DMS 273 (cell line): ENCODE results near the gene ARSJ.
"Not testable (repeated sequence)": the region's sequence is repeated elsewhere in the genome, so short reads cannot be mapped to it uniquely, and the experiment has no call there.

Experiments
- DNase-seq: peaks from one replicate; lab custom pipeline; 2025; ENCODE audit not compliant: unreplicated experiment; lab: John Stamatoyannopoulos, UW

The ARSJ gene

DNA sequence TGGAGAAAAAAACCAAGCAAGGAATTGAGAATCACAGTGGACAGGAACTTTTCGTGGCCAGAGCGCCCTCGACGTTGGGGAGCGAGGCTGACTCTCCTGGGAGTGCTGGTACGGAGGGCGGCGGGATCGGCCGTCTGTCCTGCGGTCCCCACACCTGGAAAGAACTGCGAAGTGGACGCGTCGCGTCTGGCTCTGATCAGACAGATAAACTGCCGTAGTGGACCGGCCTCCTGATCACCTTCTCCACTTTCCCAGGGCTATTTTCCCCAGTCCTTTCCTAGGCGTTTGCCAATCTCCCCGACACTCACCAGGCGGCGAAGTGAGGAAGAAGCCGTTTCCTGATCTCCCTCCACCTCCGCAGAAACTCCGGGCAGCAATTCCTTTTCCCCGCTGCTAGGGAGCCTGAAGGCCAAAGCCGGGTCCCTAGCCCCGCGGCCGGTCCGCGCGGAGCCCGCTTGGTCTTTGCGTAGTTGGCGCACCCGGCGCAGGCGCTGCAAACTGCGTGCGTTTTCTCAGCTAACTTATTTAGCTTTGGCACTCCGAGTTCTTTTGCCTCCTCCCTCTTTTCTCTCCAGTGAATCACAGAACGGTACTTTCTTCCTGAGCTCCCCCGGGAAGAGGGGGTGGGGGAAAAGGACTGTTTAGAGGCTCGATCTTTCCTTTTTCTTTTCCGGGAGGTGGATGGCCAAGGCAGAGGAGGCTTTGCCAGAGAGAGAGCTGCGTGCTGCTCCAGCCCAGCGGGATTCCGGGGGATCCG lies at the start of gene ARSJ:
Gene ARSJ (minus strand): TSS at position 500 of the 757 bp plus-strand sequence. CDS start 813 bp downstream, outside the sequence.
- DNase-seq: peak; percentile 83

DNA sequence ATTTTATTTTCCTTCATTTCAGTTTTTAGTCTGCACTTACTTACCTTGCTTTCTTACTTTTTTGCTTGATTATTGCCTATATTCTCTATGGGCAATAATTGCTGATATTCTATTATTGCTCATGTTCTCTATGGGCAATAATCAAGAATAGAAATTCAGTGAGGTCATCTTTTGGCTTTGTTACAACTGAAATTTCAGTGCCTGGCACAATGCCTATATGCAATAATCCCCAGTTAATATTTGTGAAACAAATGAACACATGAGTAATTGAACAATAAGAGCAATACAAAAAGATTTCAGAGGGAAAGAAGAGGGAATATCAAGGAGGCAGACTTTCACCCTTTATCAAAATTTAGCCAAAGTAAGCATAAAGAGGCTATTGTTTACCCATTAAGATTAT lies 48.6 kb upstream of the ARSJ start:
- peak; percentile 19 for DNase-seq

DNA sequence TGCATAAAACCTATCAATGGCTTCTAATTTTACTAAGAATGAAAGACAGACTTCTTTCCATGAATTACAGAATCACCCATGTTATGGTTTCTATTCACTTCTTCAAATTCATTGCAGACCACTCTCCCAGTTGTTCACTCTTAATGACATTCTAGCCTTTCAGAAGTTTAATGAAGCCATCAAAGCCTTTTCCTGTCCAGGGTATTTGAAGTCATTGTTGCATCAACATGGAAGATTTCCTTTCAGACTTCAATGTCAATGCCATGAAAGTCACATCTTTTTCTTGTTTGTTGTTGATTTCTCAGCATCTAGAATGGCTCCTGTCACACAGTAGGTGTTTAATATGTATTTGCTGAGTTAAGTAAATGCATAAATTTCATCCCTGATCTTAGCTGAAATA lies 48.1 kb upstream of the ARSJ start:
- DNase-seq: no peak

DNA sequence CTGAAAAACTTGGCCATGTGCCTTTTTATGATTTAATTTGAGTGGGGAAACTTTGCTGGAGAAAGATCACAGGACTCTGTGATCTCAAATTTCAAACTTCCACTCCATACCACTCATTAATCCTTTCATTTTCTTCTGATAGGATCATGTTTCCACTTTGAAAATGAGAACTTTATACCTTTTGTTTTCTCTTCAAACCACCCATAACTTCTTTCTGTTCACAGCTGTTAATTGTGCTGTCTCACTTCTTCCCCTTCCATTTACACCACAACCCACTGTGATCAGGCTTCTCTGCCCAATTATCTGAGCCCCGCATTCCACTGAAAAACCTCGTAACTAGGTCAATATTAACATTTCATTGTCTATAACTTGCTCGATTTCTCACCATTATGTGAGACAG lies 47.0 kb upstream of the ARSJ start:
- DNase-seq: peak; percentile 3

DNA sequence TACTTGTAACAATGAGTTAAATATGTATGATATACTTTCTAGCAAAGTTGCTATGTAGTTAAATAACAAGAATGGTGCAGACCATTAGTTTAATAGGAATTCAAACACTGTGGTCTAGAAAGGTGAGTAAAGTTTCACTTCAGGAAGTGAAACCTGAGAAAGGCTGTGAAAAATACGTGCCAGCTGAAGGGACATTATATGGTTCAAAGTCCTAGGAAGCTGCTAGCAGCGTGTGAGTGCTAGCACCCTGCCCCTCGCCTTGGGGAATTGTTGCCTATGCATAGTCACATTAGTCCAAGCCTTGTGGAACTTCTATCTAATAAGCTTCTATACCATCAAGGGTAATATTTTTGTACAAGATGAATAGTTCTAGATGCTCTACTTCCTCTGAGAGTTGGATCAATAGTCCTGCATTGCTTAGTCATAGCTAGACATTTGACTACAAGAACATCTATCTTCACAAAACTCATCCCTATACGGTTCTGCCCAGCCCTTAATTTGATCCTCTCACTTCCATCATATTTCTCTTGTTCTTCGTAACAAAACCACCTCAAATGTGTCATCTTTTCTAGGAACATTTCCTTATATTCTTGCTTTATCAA lies 45.8 kb upstream of the ARSJ start:
- no peak for DNase-seq

DNA sequence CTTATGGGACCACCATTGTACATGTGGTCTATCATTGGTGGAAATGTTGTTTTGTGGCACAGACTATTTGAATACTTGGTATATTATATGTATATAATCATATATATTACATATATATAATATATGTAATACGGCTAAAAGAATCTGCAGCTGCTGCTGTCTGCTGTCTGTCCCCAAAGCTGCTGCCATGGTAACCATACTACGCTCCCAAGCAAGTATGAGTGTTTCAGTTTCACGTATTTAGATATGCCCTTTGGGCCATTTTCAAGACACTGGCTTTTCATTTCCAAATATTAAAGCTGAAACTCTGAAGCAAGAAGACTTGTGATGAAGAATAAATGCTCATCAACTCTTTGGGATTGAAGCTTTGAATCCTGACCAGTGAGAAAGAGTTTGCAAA lies 42.0 kb upstream of the ARSJ start:
- peak; percentile 4 for DNase-seq

DNA sequence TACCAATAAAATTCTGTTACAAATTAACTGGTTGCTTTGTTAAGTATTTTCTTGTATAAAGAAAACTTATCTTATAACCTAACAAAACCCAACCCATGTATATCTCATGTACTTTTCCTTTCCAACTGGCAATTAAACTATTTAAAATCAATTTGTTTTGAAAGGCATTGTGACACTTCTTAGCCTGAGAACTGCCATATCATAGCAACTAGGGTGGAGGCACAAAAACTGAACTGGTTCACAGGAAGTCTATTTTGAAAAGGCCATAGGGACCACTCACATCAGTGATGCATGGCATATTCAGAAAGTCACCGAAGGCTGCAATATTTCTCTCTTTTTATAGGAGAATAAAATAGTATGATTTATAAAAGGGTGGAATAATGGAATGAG lies 40.5 kb upstream of the ARSJ start:
- no peak for DNase-seq

DNA sequence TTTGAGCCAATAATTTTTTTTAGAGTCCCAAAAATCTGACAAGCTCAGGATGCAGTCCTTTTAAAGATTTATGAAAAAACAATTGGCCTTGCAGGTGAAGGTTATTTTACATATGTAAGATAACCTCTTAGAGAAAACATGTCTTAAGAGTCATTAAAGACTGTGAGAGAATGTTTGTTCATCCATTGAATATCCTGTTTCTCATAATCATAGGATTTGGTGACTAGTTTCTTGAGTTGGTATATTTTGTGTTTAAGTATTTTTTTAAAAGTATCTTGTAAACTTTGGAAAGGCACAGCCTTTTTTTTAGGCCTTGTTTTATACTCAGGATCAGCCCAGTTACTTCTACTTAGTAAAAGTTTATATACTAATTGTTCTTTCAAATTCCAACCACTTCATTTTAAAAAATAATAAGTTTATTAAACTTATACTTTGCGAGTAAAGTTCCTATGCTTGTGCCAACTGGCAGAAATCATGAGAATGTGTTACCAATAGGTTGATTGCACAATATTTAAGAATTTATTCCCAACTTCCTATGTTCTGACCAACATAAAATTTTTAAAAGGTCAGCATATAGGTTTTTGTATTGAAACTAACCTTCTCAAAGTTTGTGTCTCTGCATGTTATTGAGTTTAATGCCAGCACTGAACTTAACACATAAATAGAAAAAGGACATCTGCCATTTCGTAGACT lies 40.0 kb upstream of the ARSJ start:
- no peak for DNase-seq

DNA sequence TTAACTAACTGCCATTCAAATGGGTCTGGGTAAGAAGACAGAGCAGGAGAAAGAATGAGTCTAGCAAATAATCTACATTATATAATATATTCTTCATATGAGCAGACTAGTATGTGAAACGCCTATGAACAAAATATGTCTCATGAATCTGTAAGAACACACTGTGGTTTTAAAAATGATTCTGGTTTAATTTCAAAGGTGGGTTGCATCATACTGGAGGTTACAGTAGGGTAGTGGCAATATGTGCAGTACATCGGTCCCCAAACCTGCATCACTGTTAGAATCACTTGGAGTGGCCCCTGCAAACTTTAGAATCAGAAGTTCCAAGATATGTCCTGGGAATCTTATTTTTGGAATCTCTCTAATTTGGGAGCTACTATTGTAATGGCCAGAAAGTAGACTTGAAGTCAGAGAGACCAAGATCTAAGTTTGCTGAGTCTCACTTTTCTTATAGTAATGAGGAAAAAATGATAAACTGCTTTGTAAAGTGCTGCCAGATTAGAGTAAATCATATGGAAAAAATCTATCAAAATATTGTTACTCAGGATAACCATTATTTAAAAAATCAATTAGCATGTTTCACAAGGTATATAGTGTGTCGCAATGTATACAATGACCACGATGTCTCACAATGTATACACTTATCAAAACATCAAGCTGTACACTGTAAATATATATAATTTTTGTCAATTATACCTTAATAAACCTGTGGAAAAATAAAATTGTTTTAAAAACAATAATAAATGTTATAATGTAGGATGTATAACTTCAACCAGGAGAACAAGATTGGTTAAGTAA lies 37.9 kb upstream of the ARSJ start:
- DNase-seq: no peak

DNA sequence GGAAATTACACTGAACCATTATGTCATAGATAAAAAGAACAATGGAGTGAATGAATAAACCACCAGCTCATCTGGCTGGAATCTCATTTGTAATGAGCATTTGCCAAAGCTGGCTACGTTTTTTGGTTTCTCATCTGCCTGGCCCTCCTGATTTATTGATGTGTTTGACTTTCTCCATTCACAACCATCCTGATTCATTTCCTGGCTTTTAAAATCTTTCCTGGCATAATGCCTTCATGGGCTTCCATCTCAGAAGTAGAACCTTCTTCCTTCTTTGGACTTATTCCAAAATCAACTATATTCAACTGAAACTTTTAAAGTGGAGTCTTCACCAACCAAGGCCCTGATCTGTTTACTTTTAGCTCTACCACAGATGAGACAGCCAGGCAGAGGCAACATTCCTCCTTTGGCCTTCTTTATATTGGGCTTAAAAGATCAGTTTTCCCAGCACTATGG lies 36.0 kb upstream of the ARSJ start:
- no peak for DNase-seq

DNA sequence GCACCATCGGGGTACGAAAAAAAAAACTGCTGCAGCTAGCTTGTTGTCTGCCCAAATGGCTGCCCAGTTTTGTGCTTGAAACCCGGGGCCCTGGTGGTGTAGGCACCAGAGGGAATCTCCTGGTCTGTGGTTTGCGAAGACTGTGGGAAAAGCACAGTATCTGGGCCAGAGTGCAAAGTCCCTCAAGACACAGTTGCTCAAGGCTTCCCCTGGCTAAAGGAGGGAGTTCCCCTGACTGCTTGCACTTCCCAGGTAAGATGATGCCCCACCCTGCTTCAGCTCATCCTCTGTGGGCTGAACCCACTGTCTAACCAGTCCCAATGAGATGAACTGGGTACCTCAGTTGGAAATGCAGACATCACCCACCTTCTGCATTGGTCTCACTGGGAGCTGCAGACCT lies 33.8 kb upstream of the ARSJ start:
- DNase-seq: not testable (repeated sequence)

DNA sequence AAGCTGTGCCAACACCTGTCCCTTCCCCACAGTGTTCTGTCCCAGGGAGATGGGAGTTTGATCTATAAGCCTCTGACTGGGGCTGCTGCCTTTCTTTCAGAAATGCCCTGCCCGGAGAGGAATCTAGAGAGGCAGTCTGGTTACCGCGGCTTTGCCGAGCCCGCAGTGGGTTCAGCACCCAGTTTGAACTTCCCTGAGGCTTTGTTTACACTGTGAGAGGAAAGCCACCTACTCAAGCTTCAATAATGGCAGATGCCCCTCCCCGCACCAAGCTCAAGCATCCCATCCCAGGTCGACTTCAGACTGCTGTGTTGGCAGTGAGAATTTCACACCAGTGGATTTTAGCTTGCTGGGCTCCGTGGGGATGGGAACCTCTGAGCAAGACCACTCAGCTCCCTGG lies 33.3 kb upstream of the ARSJ start:
- no peak for DNase-seq

DNA sequence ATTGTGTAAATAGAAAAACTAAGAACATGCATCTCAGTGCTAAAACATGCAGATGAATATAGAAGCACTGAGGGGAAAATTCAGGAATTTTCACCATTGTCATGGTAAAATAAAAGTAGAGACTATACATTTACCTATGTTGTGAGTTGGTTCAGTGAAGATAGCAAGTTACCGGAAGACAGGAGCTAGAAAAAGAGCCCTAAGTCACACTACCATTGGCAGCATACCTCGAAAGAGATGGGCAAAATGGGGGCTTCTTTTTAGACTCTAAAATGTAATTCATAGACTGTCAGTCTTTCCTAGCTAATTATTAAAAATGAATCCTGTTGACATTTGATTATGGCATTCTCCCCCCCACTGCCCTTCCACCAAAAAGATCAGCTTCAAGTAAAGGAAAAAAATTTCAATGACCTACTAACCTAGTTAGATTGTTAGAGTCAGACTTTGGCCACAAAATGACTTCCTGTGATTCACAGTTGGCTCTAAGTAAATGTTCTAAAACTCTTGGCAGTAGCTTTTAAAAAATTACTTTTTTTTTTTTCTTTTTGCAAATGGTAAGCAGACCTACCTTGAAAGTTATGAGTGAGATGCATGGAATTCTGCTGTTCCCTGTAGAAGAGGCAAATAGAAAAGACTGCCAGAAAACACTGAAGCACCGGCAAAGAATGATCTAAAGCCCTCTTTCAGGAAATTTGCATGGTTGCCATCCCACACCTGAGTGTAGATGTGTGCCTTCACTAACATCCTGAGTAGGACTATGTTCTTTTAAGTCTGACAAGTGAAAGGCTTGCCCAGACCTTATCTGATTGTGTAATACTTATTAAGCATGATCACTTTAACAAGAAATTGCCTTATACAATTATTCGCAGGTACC lies 26.4 kb upstream of the ARSJ start:
- DNase-seq: no peak

DNA sequence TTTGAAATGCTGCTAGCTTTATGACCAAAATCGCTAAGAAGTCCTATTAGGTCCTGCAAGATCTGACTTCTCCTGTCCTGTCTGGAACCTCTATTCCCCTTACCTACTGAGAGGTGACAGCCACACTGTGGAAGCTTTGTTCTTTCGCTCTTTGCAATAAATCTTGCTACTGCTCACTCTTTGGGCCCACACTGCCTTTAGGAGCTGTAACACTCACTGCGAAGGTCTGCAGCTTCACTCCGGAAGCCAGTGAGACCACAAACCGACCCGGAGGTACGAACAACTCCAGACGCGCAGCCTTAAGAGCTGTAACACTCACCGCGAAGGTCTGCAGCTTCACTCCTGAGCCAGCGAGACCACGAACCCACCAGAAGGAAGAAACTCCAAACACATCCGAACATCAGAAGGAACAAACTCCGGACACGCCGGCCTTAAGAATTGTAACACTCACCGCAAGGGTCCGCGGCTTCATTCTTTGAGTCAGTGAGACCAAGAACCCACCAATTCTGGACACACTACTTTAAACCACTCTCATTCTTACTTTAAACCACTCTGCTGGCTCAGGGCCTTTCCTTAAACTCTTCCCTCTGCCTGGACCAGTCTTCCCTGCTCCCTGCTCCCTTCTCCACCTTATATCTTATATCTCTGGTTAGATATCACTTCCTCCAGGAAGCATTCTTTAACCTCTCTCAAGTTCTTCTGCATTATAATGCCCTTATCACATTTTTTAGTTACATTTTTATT lies 25.2 kb upstream of the ARSJ start:
- not testable (repeated sequence) for DNase-seq

DNA sequence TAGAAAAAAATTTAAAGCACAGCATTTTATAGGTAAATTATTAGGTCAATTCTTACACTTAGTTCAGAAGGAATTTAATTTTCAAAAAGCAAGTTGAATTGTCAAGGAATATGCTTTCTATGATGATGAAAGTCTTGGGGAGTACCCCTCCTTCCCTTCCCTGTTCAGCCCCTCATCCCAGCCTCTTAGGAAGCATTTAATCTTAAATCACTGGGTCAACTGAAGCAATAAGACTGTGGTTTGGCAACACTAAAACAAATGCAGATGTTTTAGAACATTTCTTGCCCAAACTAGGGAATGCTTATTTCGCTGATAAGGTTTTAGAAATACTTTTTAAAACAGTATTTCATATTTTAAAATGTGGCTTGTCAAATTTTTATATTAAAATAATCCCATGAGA lies 19.1 kb upstream of the ARSJ start:
- DNase-seq: no peak

DNA sequence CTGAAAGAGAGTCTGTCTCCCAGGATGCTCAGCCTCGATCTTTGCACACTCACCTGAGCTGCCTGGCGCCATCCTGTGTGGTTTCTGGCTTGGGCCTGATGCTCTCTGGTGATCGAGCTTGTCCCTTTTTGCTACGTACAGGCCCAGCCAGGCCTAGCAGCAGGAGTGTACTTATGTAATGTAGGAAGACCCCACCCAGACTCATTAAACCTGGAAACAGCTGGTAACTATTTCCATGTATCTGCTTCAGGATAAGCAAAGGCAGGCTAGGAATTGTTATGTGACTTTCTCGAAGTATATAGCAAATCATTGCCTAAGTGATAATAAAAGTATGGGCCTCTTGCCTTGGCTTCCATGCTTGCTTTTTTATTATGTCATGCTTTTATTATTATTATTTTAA lies 18.6 kb upstream of the ARSJ start:
- DNase-seq: peak; percentile 27

DNA sequence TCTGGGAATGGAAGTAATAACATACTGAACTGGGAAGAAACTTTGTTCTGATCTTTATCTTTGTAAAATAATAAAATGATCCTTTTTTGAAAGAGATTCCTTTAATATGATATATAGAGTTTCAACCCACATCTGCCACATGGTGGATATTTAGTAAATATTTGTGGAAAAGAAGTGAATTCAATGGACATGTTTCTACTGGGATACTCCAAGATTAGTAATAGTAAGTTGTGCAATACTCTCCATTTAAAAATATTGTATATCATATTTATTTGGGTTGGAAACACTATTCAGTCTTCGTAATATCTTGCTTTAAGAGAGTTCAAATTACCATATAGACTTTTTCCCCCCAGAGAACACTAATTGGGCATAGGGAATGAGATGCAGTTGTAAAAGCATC lies 17.8 kb upstream of the ARSJ start:
- DNase-seq: no peak

DNA sequence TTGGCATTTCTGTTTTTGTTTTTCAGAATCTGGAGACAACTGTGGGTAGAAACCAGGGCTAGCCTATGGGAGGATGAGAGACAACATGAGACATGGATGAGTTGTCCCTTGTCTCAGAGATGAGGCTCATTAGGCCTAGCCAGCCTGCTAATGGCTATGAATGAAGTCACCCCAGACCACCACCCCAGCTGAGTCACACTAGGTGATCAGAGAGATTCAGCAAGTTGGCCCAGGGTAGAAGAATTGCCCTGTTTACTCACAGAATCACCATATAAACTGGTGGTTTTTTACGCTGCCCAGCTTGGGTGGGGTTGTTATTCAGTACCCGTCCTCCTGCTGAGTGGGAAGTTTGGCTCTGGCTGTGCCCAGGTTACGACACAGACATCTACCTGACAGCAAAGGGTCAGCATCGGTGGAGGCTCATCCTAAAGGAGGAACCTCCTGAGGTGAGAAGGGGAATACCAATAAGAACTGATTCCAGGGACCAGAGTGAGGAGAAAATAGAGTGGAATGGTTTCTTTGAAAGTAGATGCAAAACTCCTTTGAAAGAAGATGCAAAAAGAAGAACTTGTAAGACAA lies 17.2 kb upstream of the ARSJ start:
- DNase-seq: no peak

DNA sequence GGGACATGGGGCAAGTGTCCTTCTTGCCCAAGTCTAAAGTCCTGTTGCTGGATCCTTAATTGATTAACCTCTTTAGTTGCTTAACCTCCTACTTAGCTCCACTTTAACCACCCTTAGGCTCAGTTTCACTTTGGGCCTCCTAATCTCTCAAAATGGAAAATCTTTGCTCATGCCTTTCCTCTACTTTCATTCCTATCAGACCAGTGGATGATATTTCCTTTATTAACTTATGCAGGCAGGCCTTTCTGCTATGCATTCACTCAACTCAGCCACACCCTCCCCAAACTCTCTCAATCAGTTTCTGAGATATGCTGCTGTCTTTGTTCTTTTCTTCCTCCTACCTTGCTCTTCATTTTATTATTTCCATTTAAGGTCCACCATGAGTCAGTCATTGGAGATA lies 14.4 kb upstream of the ARSJ start:
- no peak for DNase-seq
